MM.1S (cell line): ENCODE results near the gene USP47.

Experiments used
- DNase-seq: peaks from one replicate; pipeline ENCODE4 v3.0.0-alpha.2; 2015
- H2AFZ ChIP-seq: fragments of 300-600 bp; sonication (generic); 2 replicates; pipeline ENCODE4 v1.6.0; 2016; ENCODE audit warnings: antibody characterized with exemption, low read length
- H3F3A ChIP-seq: fragments of 300-600 bp; sonication (generic); 2 replicates; pipeline ENCODE4 v1.6.1; 2016; ENCODE audit warnings: mild to moderate bottlenecking, antibody characterized with exemption, low read length, moderate library complexity, mixed read lengths; ENCODE audit not compliant: insufficient read depth
- H3K27ac ChIP-seq: fragments of 300-600 bp; sonication (generic); 2 replicates; pipeline ENCODE4 v1.5.1; 2016; ENCODE audit warnings: mild to moderate bottlenecking, low read length
- H3K27me3 ChIP-seq: fragments of 300-600 bp; sonication (generic); replicated peaks from 2 replicates; pipeline ENCODE4 v1.6.0; 2016; ENCODE audit warnings: low read length; ENCODE audit not compliant: insufficient read depth
- H3K36me3 ChIP-seq: fragments of 300-600 bp; sonication (generic); replicated peaks from 2 replicates; pipeline ENCODE4 v1.6.1; 2016; ENCODE audit warnings: mild to moderate bottlenecking, low read length, mixed read lengths; ENCODE audit not compliant: insufficient read depth
- H3K4me1 ChIP-seq: fragments of 300-600 bp; sonication (generic); 2 replicates; pipeline ENCODE4 v1.6.1; 2016; ENCODE audit warnings: low read length, mixed read lengths
- H3K4me2 ChIP-seq: fragments of 300-600 bp; sonication (generic); 2 replicates; pipeline ENCODE4 v1.6.0; 2016; ENCODE audit warnings: low read depth, low read length
- H3K4me3 ChIP-seq: fragments of 300-600 bp; sonication (generic); 2 replicates; pipeline ENCODE4 v1.5.1; 2016; ENCODE audit warnings: low read length, mixed read lengths
- H3K79me2 ChIP-seq: fragments of 300-600 bp; sonication (generic); 2 replicates; pipeline ENCODE4 v1.6.1; 2016; ENCODE audit warnings: mixed run types, low read length, mixed read lengths
- H3K9ac ChIP-seq: fragments of 300-600 bp; sonication (generic); 2 replicates; pipeline ENCODE4 v1.6.1; 2016; ENCODE audit warnings: low read length, mixed read lengths
- H3K9me2 ChIP-seq: fragments of 300-600 bp; sonication (generic); replicated peaks from 2 replicates; pipeline ENCODE4 v1.6.1; 2016; ENCODE audit warnings: mild to moderate bottlenecking, low read length, mixed read lengths; ENCODE audit not compliant: insufficient read depth
- H3K9me3 ChIP-seq: fragments of 300-600 bp; sonication (generic); replicated peaks from 2 replicates; pipeline ENCODE4 v1.6.1; 2016; ENCODE audit warnings: mild to moderate bottlenecking, low read length, mixed read lengths; ENCODE audit not compliant: insufficient read depth
- H4K20me1 ChIP-seq: fragments of 300-600 bp; sonication (generic); 2 replicates; pipeline ENCODE4 v1.6.1; 2016; ENCODE audit warnings: mild to moderate bottlenecking, low read length, moderate library complexity, mixed read lengths; ENCODE audit not compliant: insufficient read depth
- EZH2 ChIP-seq: fragments of 300-600 bp; sonication (generic); optimal IDR thresholded peaks from 2 replicates; pipeline ENCODE3; 2017; ENCODE audit warnings: low read depth, mild to moderate bottlenecking, antibody characterized with exemption, low read length, mixed read lengths
- EZH2phosphoT487 ChIP-seq: fragments of 300-600 bp; sonication (generic); IDR thresholded peaks from 2 replicates; pipeline ENCODE4 v1.6.1; 2018; ENCODE audit warnings: antibody characterized with exemption, low read length
- TF ChIP-seq, protein P1 (sequence below): fragments of 300-600 bp; sonication (generic); IDR thresholded peaks from 2 replicates; pipeline ENCODE4 v1.5.1; 2016; ENCODE audit warnings: antibody characterized with exemption, low read length, mixed read lengths

Gene USP47

DNA sequence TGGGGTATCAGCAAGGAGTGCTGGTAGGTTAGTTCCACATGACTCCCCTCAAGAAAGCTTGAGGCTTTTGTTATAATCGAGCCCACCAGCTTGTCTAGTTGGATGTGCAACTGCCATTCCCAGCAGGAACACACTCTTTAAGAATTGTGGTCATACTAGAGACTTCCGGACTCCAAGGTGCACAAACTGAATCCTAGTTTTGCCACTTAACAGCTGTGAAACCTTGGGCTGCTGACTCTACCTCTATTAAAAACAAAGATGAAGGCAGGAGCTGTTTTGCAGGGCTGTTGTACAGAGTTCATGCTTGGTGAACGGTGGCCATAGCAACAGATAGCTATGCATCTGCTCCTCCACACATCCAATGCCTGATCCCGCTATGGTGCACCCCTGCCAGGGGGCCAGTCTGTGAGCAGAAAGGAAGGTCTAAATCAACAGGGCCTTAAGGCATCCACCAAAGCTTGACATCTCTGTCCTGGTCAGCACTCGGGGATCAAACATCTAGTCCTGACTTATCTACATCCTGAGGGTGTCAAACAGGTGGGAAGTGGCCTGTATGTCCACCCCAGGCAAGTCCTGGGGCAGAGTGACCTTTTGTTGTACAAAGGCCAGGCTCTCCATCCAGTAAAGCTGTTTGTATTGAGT is 130.3 kb downstream of the USP47 start:
- H3K27me3 ChIP-seq, result no peaks in the 10 kb centered on the region
- no peak overlapping the region for H3K4me3 ChIP-seq
- H2AFZ ChIP-seq, result no peak overlapping the region
- H3K4me1 ChIP-seq, result no peaks in the 10 kb centered on the region
- no peaks in the 10 kb centered on the region for H3F3A ChIP-seq
- no peak overlapping the region for H3K9ac ChIP-seq
- no peak for DNase-seq
- no peaks in the 10 kb centered on the region for H3K79me2 ChIP-seq
- no peaks in the 10 kb centered on the region for H3K9me3 ChIP-seq
- TF ChIP-seq EZH2phosphoT487 (no peak), EZH2 (no peak)
- TF ChIP-seq, protein P1, sequence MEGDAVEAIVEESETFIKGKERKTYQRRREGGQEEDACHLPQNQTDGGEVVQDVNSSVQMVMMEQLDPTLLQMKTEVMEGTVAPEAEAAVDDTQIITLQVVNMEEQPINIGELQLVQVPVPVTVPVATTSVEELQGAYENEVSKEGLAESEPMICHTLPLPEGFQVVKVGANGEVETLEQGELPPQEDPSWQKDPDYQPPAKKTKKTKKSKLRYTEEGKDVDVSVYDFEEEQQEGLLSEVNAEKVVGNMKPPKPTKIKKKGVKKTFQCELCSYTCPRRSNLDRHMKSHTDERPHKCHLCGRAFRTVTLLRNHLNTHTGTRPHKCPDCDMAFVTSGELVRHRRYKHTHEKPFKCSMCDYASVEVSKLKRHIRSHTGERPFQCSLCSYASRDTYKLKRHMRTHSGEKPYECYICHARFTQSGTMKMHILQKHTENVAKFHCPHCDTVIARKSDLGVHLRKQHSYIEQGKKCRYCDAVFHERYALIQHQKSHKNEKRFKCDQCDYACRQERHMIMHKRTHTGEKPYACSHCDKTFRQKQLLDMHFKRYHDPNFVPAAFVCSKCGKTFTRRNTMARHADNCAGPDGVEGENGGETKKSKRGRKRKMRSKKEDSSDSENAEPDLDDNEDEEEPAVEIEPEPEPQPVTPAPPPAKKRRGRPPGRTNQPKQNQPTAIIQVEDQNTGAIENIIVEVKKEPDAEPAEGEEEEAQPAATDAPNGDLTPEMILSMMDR, result no peak
- no peaks in the 10 kb centered on the region for H3K36me3 ChIP-seq
- no peaks in the 10 kb centered on the region for H3K9me2 ChIP-seq
- no peak overlapping the region for H3K27ac ChIP-seq
- H3K4me2 ChIP-seq, result no peak overlapping the region
- H4K20me1 ChIP-seq, result no peaks in the 10 kb centered on the region

DNA sequence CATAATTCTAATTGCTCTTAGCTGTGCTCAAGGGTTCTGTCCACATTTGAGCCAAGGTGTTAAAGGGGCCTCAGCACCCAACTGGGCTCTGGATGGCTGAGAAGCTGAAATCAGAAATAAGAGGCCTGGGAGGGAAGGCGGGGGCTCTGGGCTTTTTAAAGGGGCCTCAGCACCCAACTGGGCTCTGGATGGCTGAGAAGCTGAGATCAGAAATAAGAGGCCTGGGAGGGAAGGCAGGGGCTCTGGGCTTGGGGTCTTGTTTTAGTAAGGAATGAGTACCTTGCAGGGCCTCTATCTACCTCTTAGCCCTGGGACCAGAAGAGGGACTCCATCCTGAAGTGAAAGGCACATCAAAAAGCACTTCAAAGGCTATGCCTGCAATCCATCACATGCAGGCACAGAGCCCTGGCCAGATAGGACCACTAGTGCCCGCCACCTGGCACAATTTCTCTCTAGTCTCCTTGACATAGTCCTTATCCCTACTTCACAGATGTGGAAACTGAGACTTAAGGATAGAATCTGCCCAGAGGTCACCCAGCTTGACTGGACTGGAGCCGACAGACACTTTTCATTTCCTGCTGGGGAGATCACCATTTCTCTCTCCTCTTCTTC is 131.1 kb downstream of the USP47 start:
- no peak overlapping the region for H3K27ac ChIP-seq
- DNase-seq, result no peak
- TF ChIP-seq EZH2, result no peak
- TF ChIP-seq EZH2phosphoT487, result no peak
- H3K4me1 ChIP-seq, result no peaks in the 10 kb centered on the region
- no peak overlapping the region for H3K4me2 ChIP-seq
- no peaks in the 10 kb centered on the region for H4K20me1 ChIP-seq
- no peaks in the 10 kb centered on the region for H3K79me2 ChIP-seq
- no peaks in the 10 kb centered on the region for H3K9me2 ChIP-seq
- H3K9me3 ChIP-seq, result no peaks in the 10 kb centered on the region
- no peak overlapping the region for H3K9ac ChIP-seq
- H3K4me3 ChIP-seq, result no peak overlapping the region
- no peaks in the 10 kb centered on the region for H3K36me3 ChIP-seq
- H3F3A ChIP-seq, result no peaks in the 10 kb centered on the region
- H3K27me3 ChIP-seq, result no peaks in the 10 kb centered on the region
- H2AFZ ChIP-seq, result no peak overlapping the region

DNA sequence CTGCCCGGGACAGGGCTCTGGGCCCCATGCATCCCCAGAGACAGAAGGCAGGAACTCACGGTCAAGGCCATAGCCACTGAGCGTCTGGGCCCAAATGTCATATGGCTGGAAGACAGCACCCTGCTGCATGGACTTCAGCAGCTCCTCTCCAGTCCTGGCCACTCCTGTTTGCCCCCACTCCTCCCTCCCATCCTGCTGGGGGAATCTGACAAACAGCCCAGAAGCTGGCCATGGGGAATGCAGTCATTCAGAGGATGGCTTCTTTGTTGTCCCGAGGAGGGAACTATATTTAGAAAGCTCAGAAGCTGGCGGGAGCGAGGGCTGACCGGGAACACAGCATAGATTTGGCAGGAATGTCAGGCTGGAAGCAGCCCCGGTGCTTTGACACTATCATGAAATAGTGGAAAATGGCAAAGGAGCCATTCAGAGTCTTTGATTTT is 131.6 kb downstream of the USP47 start:
- TF ChIP-seq EZH2 (no peak), EZH2phosphoT487 (no peak)
- TF ChIP-seq, protein P1, result no peak
- no peaks in the 10 kb centered on the region for H3K4me1 ChIP-seq
- H3K9ac ChIP-seq, result no peak overlapping the region
- no peaks in the 10 kb centered on the region for H3K27me3 ChIP-seq
- H3K79me2 ChIP-seq, result no peaks in the 10 kb centered on the region
- H3K4me2 ChIP-seq, result no peak overlapping the region
- H3K4me3 ChIP-seq, result no peak overlapping the region
- no peaks in the 10 kb centered on the region for H3K9me2 ChIP-seq
- no peaks in the 10 kb centered on the region for H4K20me1 ChIP-seq
- H3K9me3 ChIP-seq, result no peaks in the 10 kb centered on the region
- H3F3A ChIP-seq, result no peaks in the 10 kb centered on the region
- H3K27ac ChIP-seq, result no peak overlapping the region
- H3K36me3 ChIP-seq, result no peaks in the 10 kb centered on the region
- no peak overlapping the region for H2AFZ ChIP-seq
- DNase-seq, result no peak

DNA sequence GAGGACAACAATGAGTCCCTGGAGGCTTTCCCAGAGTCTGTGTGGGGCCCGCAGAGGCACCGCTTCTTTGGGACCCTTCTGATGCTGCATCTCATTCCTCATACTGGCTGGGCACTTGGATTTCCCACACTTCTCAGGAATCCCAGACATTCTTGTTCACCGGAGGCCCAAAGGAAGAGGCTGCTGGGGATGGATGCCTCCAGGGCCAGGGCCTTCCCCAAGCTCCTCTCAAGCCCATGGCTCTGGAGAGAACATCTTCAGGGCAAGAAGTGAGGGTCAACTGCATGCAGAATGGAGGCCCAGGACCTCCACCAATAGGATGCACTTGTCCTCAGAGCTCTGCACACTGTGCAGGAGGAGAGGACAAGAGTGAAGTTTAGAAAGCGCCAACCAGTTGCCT is 132.1 kb downstream of the USP47 start:
- Histone ChIP-seq H3K9me3 (no peaks in the 10 kb centered on the region), H3K4me3 (no peak overlapping the region), H3K9ac (no peak overlapping the region), H3K79me2 (no peaks in the 10 kb centered on the region), H3K9me2 (no peaks in the 10 kb centered on the region), H3K36me3 (no peaks in the 10 kb centered on the region), H3K4me1 (no peaks in the 10 kb centered on the region), H3K27me3 (no peaks in the 10 kb centered on the region), H4K20me1 (no peaks in the 10 kb centered on the region), H3K27ac (no peak overlapping the region), H2AFZ (no peak overlapping the region), H3F3A (no peaks in the 10 kb centered on the region), H3K4me2 (no peak overlapping the region)
- DNase-seq, result no peak
- TF ChIP-seq, protein P1, result no peak
- TF ChIP-seq EZH2, result no peak
- TF ChIP-seq EZH2phosphoT487, result no peak
